ENCODE results near the gene CTSC.
"Not testable (repeated sequence)": the region's sequence is repeated elsewhere in the genome, so short reads cannot be mapped to it uniquely, and the experiment has no call there.

CTSC gene

DNA sequence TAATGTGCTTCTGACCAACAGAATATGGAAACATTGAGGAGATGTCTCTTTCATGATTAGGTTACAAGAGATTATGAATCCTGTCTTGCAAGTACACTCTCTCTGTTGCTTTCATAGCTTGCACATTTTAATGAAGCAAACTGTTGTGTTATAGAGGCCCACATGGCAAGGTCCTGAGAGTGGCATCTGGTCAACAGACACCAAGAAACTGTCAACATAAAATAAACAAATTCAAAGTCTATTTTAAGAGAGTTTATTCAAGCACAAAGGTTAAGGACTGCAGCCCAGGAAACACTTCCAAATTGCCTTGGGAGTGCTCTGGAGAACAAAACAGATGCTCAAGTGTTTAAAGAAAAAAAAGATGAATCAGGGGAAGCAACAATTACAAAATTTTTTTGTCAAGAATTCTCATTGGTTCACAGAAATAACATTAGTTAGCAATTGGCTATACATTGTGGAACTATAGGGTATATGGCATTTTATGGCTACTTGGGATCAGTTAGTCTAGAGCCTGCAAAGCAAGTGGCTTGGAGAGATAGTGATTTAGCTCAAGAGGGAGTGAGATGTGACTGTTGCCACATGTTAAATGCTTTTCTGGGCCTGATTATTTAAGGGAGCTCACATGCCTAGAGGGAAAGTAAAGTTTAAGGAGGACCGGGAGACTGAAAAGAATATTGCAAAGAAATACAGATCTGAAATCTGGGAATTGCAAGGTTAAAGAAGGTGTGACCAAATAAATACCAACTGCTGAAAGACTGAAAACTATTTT, 54.6 kb downstream of the CTSC start:
- DNase-seq (ENCODE audit: low spot score) = no peak

DNA sequence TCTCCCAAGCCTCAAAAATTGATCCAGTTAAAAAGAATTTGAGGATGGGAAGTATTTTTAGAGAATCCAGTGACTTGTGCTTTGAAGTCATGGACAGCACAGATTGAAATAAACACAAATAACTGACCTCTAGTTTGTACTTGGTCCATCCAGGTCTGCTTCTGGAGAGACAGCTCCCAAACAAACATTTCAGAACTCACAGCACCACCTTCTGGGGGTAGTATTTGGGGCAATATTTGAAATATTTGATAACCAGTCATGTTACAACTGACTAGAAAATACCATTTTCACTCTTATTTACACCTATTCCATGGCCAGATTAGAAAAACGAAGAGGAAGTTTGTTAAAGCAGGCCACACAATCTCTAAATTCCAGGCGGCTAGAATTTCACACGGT, 56.2 kb downstream of the CTSC start:
- no peak for DNase-seq (ENCODE audit: low spot score)

DNA sequence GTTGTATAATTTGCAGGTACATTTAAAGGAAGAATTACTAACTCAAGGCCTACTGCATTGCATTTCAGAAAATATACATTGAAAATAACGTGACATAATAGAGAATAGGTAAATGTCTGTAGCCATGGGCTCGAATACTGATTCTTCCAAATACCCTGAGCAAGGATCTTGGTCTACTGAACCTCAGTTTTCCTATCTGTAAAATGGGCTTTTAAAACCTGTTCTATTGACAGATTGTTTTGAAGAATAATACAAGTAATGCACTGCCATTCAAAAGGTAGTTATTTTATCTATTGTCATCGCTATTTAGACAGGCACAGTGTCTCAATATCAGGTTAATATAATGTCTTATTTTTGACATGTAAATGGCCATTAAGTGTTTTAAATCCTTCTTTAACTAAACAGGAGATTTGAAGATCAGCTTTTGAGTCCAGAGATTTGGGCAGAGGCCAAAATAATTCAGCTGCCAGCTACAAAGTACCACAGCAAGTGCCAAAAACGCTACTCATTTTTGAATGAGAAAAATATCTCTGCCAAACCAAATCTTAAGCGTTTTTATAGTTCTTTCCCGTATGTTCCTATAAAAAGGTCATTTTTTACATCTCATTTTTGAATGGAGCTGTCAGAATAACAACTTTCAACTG, 56.7 kb downstream of the CTSC start:
- peak; percentile 8 for DNase-seq (ENCODE audit: low spot score)

DNA sequence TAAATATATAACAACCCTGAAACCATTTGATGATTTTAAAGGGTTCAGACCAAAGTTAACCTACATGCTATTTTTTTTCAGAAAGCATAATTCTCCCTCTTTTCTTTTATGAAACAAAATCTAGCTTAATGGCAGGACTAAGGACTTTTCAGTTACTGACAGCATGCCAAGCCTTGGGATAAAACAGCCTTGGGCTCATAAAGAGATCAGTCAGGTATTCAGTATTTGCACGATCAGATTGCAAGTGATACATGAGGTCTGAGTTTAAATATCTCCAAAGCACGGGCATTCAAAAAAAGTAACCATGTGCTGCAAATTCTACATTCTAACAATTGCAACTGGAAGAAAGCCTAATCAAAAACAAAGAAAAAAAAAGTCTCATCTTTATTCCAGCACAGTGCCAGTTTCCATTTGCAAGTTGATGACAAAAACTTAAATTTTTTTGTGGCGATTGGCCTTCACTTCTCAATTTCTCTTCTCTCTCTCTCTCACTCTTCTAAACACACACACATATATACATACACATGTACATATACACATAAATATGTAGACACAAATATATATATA, 60.1 kb downstream of the CTSC start:
- no peak for DNase-seq (ENCODE audit: low spot score)

DNA sequence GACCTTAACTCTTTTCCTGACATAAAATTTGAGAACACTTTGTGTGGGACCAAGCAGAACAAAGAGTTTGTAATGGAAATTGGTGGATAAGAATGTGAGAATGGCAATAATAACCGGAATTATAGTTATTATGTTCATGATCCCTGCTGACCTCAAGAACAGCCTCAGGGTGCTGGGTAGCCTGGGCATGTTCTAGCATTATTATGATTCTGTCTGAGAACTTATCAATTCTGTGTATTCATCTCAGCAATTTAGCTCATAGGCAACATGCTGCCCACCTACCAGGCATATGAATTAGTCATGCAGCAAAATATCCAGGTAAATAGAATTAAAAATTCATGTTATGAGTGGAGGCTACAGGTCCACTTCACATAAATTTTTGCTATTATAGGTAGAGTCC, 61.9 kb downstream of the CTSC start:
- no peak for DNase-seq (ENCODE audit: low spot score)

DNA sequence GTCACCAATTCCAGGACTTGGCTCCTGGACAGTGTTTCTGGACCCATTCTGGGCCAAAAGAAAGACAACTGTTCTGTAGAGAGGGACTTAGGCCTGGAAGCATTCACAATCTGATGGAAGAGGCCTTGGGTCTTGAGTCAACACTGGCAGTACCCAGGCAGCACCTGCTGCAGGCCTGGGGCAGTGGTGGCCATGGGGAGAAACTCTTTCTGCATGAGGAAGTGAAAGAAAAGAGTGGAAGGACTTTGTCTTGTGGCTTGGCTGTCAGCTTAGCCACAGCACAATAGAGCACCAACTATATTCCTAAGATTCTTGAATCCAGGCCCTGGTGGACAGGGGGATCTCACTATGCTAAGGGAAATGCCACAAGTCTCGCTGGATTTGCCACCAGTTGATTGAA, 70.6 kb downstream of the CTSC start:
- DNase-seq (ENCODE audit: low spot score) = no peak

DNA sequence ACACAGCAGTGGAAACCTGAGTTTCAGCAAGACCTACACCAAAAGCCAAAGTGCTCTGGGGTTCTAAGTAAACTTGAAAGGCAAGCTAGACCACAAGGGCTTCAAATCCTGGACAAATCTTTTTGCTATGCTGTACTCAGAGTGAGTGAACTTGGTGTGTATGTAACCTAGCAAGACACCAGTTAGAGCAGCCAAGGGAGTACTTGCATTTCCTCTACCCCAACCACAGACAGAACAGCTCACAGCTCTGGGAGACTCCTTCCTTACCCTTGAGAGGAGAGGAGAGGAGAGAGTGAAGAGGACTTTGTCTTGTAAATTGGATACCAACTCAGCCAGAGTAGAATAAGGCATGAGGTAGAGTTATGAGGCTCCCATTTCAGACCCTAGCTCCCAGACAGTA, 71.4 kb downstream of the CTSC start:
- DNase-seq (ENCODE audit: low spot score) = no peak

DNA sequence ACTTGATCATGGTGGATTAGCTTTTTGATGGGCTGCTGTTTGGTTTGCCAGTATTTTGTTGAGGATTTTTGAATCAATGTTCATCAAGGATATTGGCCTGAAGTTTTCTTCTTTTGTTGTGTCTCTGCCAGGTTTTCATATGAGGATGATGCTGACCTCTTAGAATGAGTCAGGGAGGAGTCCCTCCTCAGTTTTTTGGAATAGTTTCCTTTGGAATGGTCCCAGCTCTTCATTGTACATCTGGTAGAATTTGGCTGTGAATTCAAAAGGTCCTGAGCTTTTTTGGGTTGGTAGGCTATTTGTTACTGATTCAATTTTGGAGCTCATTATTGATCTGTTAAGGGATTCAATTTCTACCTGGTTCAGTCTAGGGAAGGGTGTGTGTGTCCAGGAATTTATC, 78.1 kb downstream of the CTSC start:
- DNase-seq (ENCODE audit: low spot score) = no peak

DNA sequence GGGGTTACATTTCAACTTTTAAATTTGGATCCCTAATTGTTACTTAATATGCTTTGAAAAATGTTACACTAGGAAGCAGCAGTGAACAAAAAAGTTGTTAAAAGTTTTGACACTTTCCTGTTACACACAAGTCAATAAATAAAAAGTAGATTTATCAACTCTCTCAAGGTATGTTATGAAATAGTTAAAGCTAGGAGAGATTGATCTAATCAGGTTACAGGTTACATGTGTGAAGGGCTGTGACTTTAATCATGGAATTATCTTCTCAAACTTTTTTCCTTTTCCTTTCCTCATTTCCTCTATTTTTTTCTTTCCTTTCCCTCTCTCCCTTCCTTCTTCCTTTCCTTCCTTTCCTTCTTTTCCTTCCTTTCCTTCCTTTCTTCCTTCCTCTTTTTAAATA, 85.3 kb downstream of the CTSC start:
- no peak for DNase-seq (ENCODE audit: low spot score)

DNA sequence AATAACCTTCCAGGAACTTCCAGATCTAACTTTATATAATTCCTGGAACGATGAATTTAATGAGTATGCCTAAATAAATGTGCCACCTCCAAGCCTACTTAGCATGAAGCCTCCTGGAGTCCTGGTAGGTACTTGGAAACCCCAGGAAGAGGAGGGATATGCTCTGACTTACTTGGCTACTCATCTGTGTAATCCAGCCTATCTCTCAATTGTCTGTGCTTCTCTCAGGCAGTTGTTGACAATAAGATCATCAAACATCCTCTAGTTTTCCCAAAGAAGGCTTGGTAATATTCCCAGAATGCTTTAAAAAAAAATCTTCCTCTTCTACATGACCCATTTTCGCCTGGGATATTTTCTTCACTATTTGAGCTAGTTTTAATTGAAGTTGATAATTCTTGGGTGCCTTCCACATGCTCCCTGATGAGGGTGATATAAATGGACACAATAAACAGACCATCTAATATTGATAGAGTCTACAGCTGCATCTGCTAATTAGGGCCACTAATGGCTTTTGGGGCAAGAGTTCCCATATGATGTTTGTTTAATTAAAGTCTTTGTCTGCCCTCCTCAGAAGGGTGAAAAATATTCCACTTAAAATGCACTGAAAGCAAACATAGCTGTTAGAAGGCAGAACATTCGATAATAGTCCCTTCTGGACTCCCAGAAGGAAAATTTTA, 86.8 kb downstream of the CTSC start:
- DNase-seq (ENCODE audit: low spot score) = no peak

DNA sequence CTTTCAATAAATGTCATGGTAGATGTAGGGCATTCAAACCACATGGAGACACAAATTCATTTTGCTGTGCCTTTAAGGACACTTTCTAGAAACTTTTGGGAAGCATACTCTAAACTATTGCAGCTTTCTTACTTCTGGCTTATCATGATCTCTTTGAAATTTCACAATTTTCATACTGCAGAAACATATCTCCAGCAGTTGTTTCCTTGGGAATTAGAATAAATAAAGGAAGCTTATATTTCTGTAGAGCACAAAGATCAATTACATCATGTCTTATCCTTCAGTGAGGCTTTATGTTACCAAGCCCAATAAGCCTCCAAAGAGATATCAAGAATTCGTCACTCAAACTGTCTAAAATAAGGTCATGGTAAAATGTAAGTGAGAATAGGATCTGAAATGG, 87.8 kb downstream of the CTSC start:
- DNase-seq (ENCODE audit: low spot score) = no peak

DNA sequence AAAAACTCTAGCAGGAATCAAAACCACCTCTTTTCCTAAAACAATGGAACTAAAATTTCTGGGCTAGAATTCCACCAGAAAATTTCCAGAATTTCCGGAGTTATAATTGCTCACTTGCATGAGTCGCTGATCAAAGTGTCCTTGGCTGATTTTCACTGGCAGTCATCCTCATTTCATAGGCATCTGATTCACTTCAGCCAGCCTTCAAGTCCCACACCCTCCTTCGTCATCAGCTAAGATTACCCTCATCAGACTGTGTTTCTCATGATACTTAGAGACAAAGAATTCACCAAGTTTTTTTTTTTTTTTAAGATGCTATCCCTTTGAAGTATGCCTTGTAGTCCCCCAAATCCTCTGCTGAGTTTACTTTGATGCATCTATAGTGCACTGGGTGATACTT, 90.8 kb downstream of the CTSC start:
- DNase-seq (ENCODE audit: low spot score) = no peak

DNA sequence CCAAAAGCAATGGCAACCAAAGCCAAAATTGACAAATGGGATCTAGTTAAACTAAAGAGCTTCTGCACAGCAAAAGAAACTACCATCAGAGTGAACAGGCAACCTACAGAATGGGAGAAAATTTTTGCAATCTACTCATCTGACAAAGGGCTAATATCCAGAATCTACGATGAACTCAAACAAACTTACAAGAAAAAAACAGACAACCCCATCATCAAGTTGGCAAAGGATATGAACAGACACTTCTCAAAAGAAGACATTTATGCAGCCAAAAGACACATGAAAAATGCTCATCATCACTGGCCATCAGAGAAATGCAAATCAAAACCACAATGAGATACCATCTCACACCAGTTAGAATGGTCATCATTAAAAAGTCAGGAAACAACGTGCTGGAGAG, 92.0 kb downstream of the CTSC start:
- not testable (repeated sequence) for DNase-seq (ENCODE audit: low spot score)

All from globus pallidus (tissue), 1 donor.